Measurements from ENCODE around the gene PBLD.

GRCh38 chr10:68342909-68343516, 10.3 kb upstream of the PBLD start:
- TF ChIP-seq FOXA1 (IDR thresholded peaks at IDR 0.05) (no peak), BHLHE40 (IDR thresholded peaks at IDR 0.05; ENCODE audit: borderline replicate concordance) (no peak), SUZ12 (IDR thresholded peaks at IDR 0.05) (no peak), ELF4 (IDR thresholded peaks at IDR 0.05) (no peak), FOXM1 (IDR thresholded peaks at IDR 0.05; ENCODE audit: borderline replicate concordance) (no peak), HDGF (IDR thresholded peaks at IDR 0.05; ENCODE audit: borderline replicate concordance) (no peak), LEF1 (IDR thresholded peaks at IDR 0.05; ENCODE audit: borderline replicate concordance) (no peak), SP1 (IDR thresholded peaks at IDR 0.05) (no peak), TARDBP (IDR thresholded peaks at IDR 0.05) (no peak)

Measured in HEK293T (cell line).